A549 (cell line): Measurements from ENCODE around the gene RALBP1. TPM values are rescaled to one million over a fixed set of nuclear protein-coding genes. Genes with fewer than 3 reads are reported as not detected.

Source experiments
- ATAC-seq, 2 experiments: fragments of 200-7000 bp in 1 of 2; fragments of >200 bp in 1 of 2; cut with Nextera tagmentation in 1 of 2; cut with Tn5 transposase in 1 of 2; 3 replicates each; pipeline versions ENCODE4 v1.8.0 to v1.9.1; 2018 to 2020; ENCODE audit warnings: mild to moderate bottlenecking in 1 of 2, moderate library complexity in 1 of 2
- CTCF ChIA-PET: fragments of 300-600 bp; sonication (Branson Sonifier 250); formaldehyde crosslinking; extraction: SDS; loops from one replicate; lab custom pipeline; 2021; ENCODE audit warnings: antibody characterized with exemption, inconsistent platforms; lab: Yijun Ruan, JAX
- POLR2A ChIA-PET: fragments of 350-600 bp; formaldehyde crosslinking; extraction: SDS; loops from one replicate; lab custom pipeline; 2021; ENCODE audit warnings: antibody characterized with exemption, inconsistent platforms; lab: Yijun Ruan, JAX
- DNase-seq, 2 experiments: peaks; one replicate each; pipeline versions ENCODE4 v3.0.0 to v3.0.0-alpha.2; 2011 to 2016; ENCODE audit warnings: low read depth in 1 of 2, low spot score in 1 of 2
- FAIRE-seq: peaks from 2 replicates; lab custom pipeline; 2011; peaks lifted over from hg19 to GRCh38; lab: Jason Lieb, UNC
- H3K27ac ChIP-seq, 2 experiments: fragments of >200 bp; sonication (Bioruptor Twin); formaldehyde crosslinking; 3 replicates each; pipeline ENCODE4 v1.5.1; 2016 to 2017
- H3K4me1 ChIP-seq: fragments of >200 bp; sonication (Bioruptor Twin); formaldehyde crosslinking; 3 replicates; pipeline ENCODE4 v1.6.1; 2016
- H3K4me2 ChIP-seq: fragments of >200 bp; sonication (Bioruptor Twin); formaldehyde crosslinking; 3 replicates; pipeline ENCODE4 v1.6.1; 2016
- H3K4me3 ChIP-seq: fragments of >200 bp; sonication (Bioruptor Twin); formaldehyde crosslinking; 3 replicates; pipeline ENCODE4 v1.5.1; 2016
- H3K9me3 ChIP-seq: fragments of >200 bp; sonication (Bioruptor Twin); formaldehyde crosslinking; 3 replicates; pipeline ENCODE4 v1.6.1; 2016
- CBX2 ChIP-seq: fragments of 200-600 bp; sonication (generic); IDR thresholded peaks from 2 replicates; pipeline ENCODE4 v1.6.1; 2016; ENCODE audit warnings: low read depth, mild to moderate bottlenecking, borderline replicate concordance
- CEBPB ChIP-seq, 2 experiments: fragments of >200 bp in 1 of 2; sonication (Bioruptor Twin) in 1 of 2; formaldehyde crosslinking in 1 of 2; IDR thresholded peaks; 2 replicates each; pipeline ENCODE4 v1.6.1; 2012 to 2016
- CHD4 ChIP-seq: fragments of 200-600 bp; sonication (generic); IDR thresholded peaks from 2 replicates; pipeline ENCODE4 v1.6.1; 2016; ENCODE audit warnings: antibody characterized with exemption, mild to moderate bottlenecking, borderline replicate concordance
- CTCF ChIP-seq: fragments of >200 bp; sonication (Bioruptor Twin); formaldehyde crosslinking; IDR thresholded peaks from 3 replicates; pipeline ENCODE4 v1.5.1; 2016
- EHMT2 ChIP-seq: fragments of 200-600 bp; sonication (generic); IDR thresholded peaks from 2 replicates; pipeline ENCODE4 v1.6.1; 2016; ENCODE audit warnings: antibody characterized with exemption, low read depth, mild to moderate bottlenecking, moderate library complexity
- EP300 ChIP-seq, 2 experiments: fragments of >200 bp; sonication (Bioruptor Twin); formaldehyde crosslinking; IDR thresholded peaks; 2 replicates in 1 of 2; 3 replicates in 1 of 2; pipeline ENCODE4 v1.6.1; 2016 to 2017
- ESRRA ChIP-seq: fragments of 150-350 bp; IDR thresholded peaks from 2 replicates; pipeline ENCODE4 v1.6.1; 2014; ENCODE audit warnings: mild to moderate bottlenecking, low read length, borderline replicate concordance
- FOSB ChIP-seq: fragments of 250-450 bp; sonication (Bioruptor Pico); IDR thresholded peaks from 2 replicates; pipeline ENCODE4 v1.5.0; 2020; ENCODE audit warnings: mild to moderate bottlenecking, moderate library complexity
- FOXS1 ChIP-seq: fragments of 250-450 bp; sonication (Bioruptor Pico); IDR thresholded peaks from 2 replicates; pipeline ENCODE4 v1.5.0; 2020; ENCODE audit warnings: mild to moderate bottlenecking, moderate library complexity
- HEYL ChIP-seq: fragments of 250-450 bp; sonication (Bioruptor Pico); IDR thresholded peaks from 2 replicates; pipeline ENCODE4 v1.8.0; 2021; ENCODE audit warnings: mild to moderate bottlenecking, moderate library complexity
- HOXB13 ChIP-seq: fragments of 250-450 bp; sonication (Bioruptor Pico); IDR thresholded peaks from 2 replicates; pipeline ENCODE4 v1.5.0; 2020; ENCODE audit warnings: low read depth, mild to moderate bottlenecking, moderate library complexity
- MAX ChIP-seq: IDR thresholded peaks from 2 replicates; pipeline ENCODE4 v1.6.1; 2012
- NFE2L2 ChIP-seq: fragments of 150-350 bp; conservative IDR thresholded peaks from 2 replicates; pipeline ENCODE4 v1.6.1; 2014; ENCODE audit warnings: low read length
- NPAS2 ChIP-seq: fragments of 250-450 bp; sonication (Bioruptor Pico); IDR thresholded peaks from 2 replicates; pipeline ENCODE4 v1.8.0; 2022; ENCODE audit warnings: mild to moderate bottlenecking, moderate library complexity, borderline replicate concordance
- NR3C1 ChIP-seq: fragments of >200 bp; sonication (Bioruptor Twin); formaldehyde crosslinking; IDR thresholded peaks from 3 replicates; pipeline ENCODE4 v1.6.1; 2017
- RARB ChIP-seq: fragments of 250-450 bp; sonication (Bioruptor Pico); IDR thresholded peaks from 2 replicates; pipeline ENCODE4 v1.8.0; 2021; ENCODE audit warnings: mild to moderate bottlenecking, moderate library complexity
- REST ChIP-seq: fragments of 200-600 bp; sonication (generic); IDR thresholded peaks from 2 replicates; pipeline ENCODE4 v1.6.1; 2016; ENCODE audit warnings: antibody characterized with exemption, mild to moderate bottlenecking, moderate library complexity
- RNF2 ChIP-seq: fragments of 200-600 bp; sonication (generic); IDR thresholded peaks from 2 replicates; pipeline ENCODE4 v1.6.1; 2016; ENCODE audit warnings: low read depth, mild to moderate bottlenecking, antibody characterized with exemption, moderate library complexity, borderline replicate concordance
- ZC3H11A ChIP-seq: fragments of 450-650 bp; IDR thresholded peaks from 2 replicates; pipeline ENCODE4 v1.6.1; 2014; ENCODE audit warnings: antibody characterized with exemption, mild to moderate bottlenecking
- whole genome bisulfite sequencing: methylation state at CpG from one replicate; pipeline ENCODE4 v1.1.6; 2017; ENCODE audit errors: missing lambda C conversion rate; 5-methylcytosine and 5-hydroxymethylcytosine counted together
- polyA plus RNA-seq, 4 experiments: library from polyadenylated mRNA; depleted of rRNA in 3 of 4; stranded (reverse); fragments of >200 nt; fragmentation: RNase III in 1 of 4; extraction: RNeasy Plus Mini Kit Qiagen cat#74134 plus additional on column Dnase treatment in 1 of 4; gene quantifications; 2 replicates in 3 of 4; 3 replicates in 1 of 4; pipeline ENCODE4 v1.2.3, GENCODE V29; 2011 to 2017

Gene RALBP1
- polyA plus RNA-seq, 2 of the 4 experiments (the other 2 are of a cell fraction), result 35.6 to 38.2 TPM

GRCh38 chr18:9435041-9435440 lies 40.3 kb upstream of the RALBP1 start:
- Histone ChIP-seq H3K4me3 (no peak overlapping the region), H3K4me2 (no peak overlapping the region), H3K4me1 (no peaks in the 10 kb centered on the region), H3K9me3 (no peaks in the 10 kb centered on the region), H3K27ac (no peak overlapping the region)
- FAIRE-seq (no peak), ATAC-seq (no peak), DNase-seq (no peak)
- ChIA-PET CTCF (no interaction called here), POLR2A (no interaction called here)
- TF ChIP-seq HOXB13 (CRISPR knock-in tag) (no peak), ZC3H11A (no peak), HEYL (no peak), NR3C1 (no peak)
- 89% methylated on average over 17 of the region's 17 CpGs for WGBS

- 53% methylated on average over 5 of the region's 5 CpGs for whole genome bisulfite sequencing
- CTCF ChIA-PET, result no interaction called here
Observed at GRCh38 chr18:9436206-9436929, 38.9 kb upstream of the RALBP1 start.

More at GRCh38 chr18:9436206-9436929, 38.9 kb upstream of the RALBP1 start:
- no peak overlapping the region for H3K4me2 ChIP-seq
- POLR2A ChIA-PET, result no interaction called here
- no peak overlapping the region for H3K27ac ChIP-seq
- TF ChIP-seq NPAS2 (no peak), RARB (CRISPR knock-in tag) (no peak), EHMT2 (no peak), ESRRA (no peak), CHD4 (no peak), EP300 (IDR thresholded peaks at IDR 0.05) (no peak), FOSB (CRISPR knock-in tag) (no peak), NFE2L2 (no peak), HOXB13 (CRISPR knock-in tag) (no peak), MAX (no peak), RNF2 (no peak), REST (no peak), CBX2 (no peak), CTCF (no peak), CEBPB (IDR thresholded peaks at IDR 0.05) (no peak), FOXS1 (no peak)
- TF ChIP-seq, all 56 proteins: peak for 0
- FAIRE-seq, result no peak
- Histone ChIP-seq H3K9me3 (no peaks in the 10 kb centered on the region), H3K4me1 (no peaks in the 10 kb centered on the region), H3K4me3 (no peak overlapping the region)
- no peak for DNase-seq
- no peak for ATAC-seq
